GM12864 (cell line): ENCODE data around the gene ALG2.

Experiments
- DNase-seq: peaks from one replicate; pipeline ENCODE4 v3.0.0-alpha.2; 2011; ENCODE audit warnings: low read depth
- H3K4me3 ChIP-seq: 2 replicates; pipeline ENCODE4 v1.5.1; 2011; ENCODE audit warnings: mild to moderate bottlenecking, low read depth, low read length, control low read depth
- TF ChIP-seq, protein P1 (sequence below): IDR thresholded peaks from 2 replicates; pipeline ENCODE4 v1.5.1; 2011; ENCODE audit warnings: low read depth, mild to moderate bottlenecking, moderate library complexity, low read length, control low read depth, inconsistent platforms; ENCODE audit errors: missing control alignments

ALG2 gene

DNA sequence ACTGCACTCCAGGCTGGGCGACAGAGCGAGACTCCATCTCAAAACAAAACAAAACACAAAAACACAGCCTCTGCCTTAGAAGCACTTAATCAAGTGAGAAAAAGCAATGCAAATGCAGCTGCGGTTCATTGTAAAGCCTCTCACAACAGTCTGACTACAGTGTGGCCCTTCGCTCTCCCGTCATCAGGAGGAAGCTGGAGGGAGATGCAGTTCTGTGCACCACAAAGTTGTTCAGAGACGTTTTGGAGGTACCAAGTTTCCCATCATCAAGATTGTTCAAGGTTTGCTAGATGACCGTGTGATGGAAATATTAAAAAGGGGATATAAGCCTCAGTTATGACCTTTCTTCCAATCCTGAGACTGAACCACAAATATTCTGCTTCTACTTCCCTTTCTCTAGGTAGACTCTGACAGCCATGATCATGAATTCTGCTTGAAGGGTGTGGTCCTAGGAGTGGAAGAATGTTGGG lies 41.2 kb upstream of the ALG2 start:
- TF ChIP-seq, protein P1, sequence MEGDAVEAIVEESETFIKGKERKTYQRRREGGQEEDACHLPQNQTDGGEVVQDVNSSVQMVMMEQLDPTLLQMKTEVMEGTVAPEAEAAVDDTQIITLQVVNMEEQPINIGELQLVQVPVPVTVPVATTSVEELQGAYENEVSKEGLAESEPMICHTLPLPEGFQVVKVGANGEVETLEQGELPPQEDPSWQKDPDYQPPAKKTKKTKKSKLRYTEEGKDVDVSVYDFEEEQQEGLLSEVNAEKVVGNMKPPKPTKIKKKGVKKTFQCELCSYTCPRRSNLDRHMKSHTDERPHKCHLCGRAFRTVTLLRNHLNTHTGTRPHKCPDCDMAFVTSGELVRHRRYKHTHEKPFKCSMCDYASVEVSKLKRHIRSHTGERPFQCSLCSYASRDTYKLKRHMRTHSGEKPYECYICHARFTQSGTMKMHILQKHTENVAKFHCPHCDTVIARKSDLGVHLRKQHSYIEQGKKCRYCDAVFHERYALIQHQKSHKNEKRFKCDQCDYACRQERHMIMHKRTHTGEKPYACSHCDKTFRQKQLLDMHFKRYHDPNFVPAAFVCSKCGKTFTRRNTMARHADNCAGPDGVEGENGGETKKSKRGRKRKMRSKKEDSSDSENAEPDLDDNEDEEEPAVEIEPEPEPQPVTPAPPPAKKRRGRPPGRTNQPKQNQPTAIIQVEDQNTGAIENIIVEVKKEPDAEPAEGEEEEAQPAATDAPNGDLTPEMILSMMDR: no peak
- peak; percentile 57 for DNase-seq
- no peak overlapping the region for H3K4me3 ChIP-seq

DNA sequence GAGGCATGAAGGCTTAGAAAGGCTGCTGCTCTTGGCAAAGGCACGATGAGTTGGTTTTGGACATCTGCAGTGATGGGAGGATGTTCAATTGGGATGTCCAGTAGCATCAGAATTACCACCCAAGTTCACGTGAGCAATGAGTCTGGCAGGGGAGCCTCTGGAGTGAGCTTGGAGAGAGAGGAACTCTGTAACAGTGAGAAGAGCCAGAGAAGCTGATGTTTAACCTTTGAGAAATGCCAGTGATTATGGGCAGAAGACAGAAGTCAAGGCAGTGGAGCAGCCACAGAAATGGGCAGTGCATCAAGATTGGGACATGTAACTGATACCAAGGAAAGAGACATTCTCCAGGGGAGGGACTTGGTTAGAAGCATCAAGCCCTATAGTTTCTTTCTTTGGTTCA lies 40.2 kb upstream of the ALG2 start:
- no peak overlapping the region for H3K4me3 ChIP-seq
- DNase-seq: no peak
- TF ChIP-seq, protein P1: no peak

DNA sequence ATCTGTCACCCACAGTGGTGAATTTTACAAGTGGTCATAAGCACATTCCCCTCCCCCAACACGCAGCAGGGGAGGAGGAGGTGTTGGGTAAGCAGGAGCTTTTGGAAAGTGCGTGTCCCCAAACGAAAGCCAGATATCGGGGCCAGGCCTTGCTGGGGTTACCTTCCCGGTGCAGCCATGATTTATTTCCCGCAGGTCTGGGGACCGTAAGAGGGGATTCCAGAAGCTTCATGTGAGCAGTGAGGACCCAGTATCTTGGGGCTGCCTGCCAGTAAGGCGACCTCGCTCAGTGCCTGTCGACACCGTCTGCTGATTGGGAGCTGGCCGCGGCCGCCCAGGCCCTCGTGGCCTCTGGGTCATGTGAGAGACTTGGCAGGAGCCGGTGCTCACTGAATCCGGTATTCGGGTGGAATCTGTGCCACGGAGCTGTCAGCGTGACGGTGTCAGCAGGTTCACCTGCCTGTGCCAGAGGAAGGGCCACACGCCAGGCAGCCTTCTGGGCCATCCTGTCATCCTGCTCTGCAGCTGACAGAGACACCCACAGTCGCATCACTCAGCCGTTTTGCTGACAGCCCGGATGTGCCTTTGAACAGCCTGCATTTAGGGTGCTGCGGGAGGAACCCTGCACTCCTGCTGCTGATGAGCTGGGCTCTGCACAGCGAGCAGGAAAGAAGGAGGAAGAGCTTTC lies 37.6 kb upstream of the ALG2 start:
- TF ChIP-seq, protein P1: no peak
- no peak overlapping the region for H3K4me3 ChIP-seq
- DNase-seq: no peak

DNA sequence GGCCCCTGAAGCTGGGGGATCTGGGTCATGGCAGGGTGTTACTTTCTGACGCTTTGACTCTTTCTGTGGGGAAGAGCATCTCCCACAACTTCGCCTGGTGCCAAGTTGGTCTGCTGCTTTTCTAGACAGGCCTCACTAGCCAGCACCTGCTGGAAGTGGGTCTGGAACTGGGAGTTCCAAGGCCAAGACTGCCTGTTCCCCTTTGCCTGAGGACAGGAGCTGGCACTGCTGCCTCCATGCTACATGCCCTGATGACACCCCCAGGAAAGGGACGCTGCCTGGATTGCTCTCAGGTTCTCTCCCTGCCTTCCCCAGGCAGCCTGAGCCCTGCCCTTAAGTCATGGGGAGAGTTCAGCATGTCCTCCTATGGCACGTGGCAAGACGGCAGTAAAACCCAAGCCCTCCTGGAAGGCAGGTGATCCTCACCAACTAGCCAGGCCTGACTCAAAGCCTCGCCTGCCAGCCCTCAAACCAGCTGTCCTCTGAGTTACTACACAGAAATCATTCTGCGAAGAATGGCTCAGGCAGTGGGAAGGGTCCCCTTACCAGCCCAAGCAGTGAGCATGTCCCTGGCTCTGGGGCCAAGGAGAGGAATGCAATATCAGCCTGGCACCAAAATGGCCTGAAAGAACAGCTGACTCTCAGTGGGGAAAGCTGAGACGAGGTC lies 36.1 kb upstream of the ALG2 start:
- DNase-seq: no peak
- no peak overlapping the region for H3K4me3 ChIP-seq
- TF ChIP-seq, protein P1: no peak

DNA sequence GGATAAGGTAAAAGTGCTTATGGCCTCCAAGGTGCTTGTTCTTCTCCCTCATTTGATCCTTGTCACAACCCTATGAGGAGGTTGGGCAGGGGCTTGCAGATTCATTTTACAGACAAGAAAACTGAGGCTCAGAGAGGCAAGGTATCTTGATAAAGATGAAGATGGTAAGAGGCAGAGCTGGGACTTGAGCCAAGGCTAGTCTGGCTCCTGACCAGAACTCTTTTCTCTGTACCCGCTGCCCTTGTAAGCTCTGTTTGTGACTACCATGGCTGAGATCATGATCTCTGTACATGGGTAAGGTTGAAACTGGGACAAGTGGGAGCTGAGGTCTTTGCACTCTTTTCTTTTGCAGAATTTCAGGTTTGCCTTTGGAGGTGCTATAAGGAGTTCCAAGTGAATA lies 33.9 kb upstream of the ALG2 start:
- TF ChIP-seq, protein P1: no peak
- H3K4me3 ChIP-seq: no peak overlapping the region
- no peak for DNase-seq

DNA sequence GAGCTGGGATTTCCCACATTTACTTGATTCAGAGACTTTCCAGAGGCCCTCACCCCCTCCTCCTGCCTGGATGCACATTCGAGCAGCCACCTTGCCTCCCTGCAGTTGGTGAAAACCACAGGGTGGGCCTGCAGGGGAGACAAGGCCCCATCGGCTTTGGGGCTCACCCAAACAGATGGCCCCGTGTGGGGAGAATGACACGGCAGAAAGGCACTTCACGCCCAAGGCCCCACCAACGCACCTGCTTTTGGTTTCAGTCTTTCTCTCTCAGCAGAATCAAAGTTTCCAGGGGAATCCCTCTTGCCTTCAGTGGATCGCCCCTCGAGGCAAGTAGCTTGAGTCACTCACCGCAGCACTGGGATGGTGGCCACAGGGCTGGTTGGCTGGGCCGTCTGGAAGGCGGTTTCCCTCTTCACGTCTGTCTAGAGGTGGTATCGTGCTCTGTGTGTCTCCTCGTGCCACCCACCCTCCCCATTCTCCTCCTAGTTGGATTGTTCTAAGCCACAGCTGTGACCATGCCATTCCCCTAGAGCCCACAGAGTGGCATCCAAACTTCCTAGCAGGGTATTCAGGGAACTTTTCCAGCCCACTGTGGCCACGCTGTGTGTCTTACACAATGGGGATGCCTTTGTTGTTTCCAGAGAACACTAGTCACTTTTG lies 32.2 kb upstream of the ALG2 start:
- DNase-seq: peak; percentile 88
- peak overlapping the region; percentile 24 for H3K4me3 ChIP-seq
- TF ChIP-seq, protein P1: peak; percentile 26
